WTC11 (cell line): ENCODE data around the gene SPATA13. TPM values are rescaled to one million over a fixed set of nuclear protein-coding genes. Genes with fewer than 3 reads are reported as not detected.

ENCODE experiments used
- ATAC-seq: fragments of 200-7000 bp; cut with Tn5 transposase; 2 replicates; pipeline ENCODE4 v1.10.0; 2021; ENCODE audit warnings: mild to moderate bottlenecking, moderate library complexity
- CTCF ChIA-PET: fragments of 300-600 bp; sonication (Branson Sonifier 250); formaldehyde crosslinking; loops from one replicate; lab custom pipeline; 2021; ENCODE audit warnings: antibody characterized with exemption; lab: Charles Lee
- POLR2A ChIA-PET: fragments of 350-600 bp; sonication (Branson Sonifier 250); formaldehyde crosslinking; loops from one replicate; lab custom pipeline; 2021; ENCODE audit warnings: antibody characterized with exemption; lab: Charles Lee
- DNase-seq: peaks from one replicate; pipeline ENCODE4 v3.0.0; 2021; ENCODE audit warnings: low spot score
- H3K27ac Mint-ChIP-seq: 2 replicates; pipeline ENCODE4 v1.8.0; 2021; ENCODE audit warnings: mixed read lengths
- H3K27me3 Mint-ChIP-seq: 2 replicates; pipeline ENCODE4 v1.8.0; 2021; ENCODE audit warnings: low read depth, mild to moderate bottlenecking, moderate library complexity, mixed read lengths
- H3K36me3 Mint-ChIP-seq: 2 replicates; pipeline ENCODE4 v1.8.0; 2021; ENCODE audit warnings: mixed read lengths
- H3K4me1 Mint-ChIP-seq: 2 replicates; pipeline ENCODE4 v1.8.0; 2022; ENCODE audit warnings: mixed read lengths
- H3K4me3 Mint-ChIP-seq: 2 replicates; pipeline ENCODE4 v1.8.0; 2021; ENCODE audit warnings: mild to moderate bottlenecking, moderate library complexity, mixed read lengths
- H3K9me3 Mint-ChIP-seq: 2 replicates; pipeline ENCODE4 v1.8.0; 2021; ENCODE audit warnings: mixed read lengths
- ATF1 ChIP-seq: sonication (generic); formaldehyde crosslinking; IDR thresholded peaks from 2 replicates; pipeline ENCODE4 v1.8.1; 2023; ENCODE audit warnings: mild to moderate bottlenecking, moderate library complexity, missing genetic modification reagents
- FOXK1 ChIP-seq: sonication (generic); formaldehyde crosslinking; IDR thresholded peaks from 2 replicates; pipeline ENCODE4 v1.8.0; 2022; ENCODE audit warnings: mild to moderate bottlenecking, moderate library complexity, missing genetic modification reagents
- GRHL2 ChIP-seq: fragments of 250-450 bp; sonication (Bioruptor Pico); IDR thresholded peaks from 2 replicates; pipeline ENCODE4 v1.8.0; 2022; ENCODE audit warnings: mild to moderate bottlenecking, moderate library complexity; ENCODE audit not compliant: insufficient replicate concordance, severe bottlenecking
- MXD4 ChIP-seq: fragments of 250-450 bp; sonication (Bioruptor Pico); IDR thresholded peaks from 2 replicates; pipeline ENCODE4 v1.8.0; 2021; ENCODE audit warnings: mild to moderate bottlenecking, moderate library complexity, borderline replicate concordance
- NFYB ChIP-seq: sonication (generic); formaldehyde crosslinking; conservative IDR thresholded peaks from 2 replicates; pipeline ENCODE4 v1.8.0; 2022; ENCODE audit warnings: low read depth, missing genetic modification reagents
- SMAD4 ChIP-seq: sonication (generic); formaldehyde crosslinking; IDR thresholded peaks from 2 replicates; pipeline ENCODE4 v1.8.0; 2022; ENCODE audit warnings: mild to moderate bottlenecking, missing genetic modification reagents
- TCF7 ChIP-seq: sonication (generic); formaldehyde crosslinking; IDR thresholded peaks from 2 replicates; pipeline ENCODE4 v1.8.0; 2022; ENCODE audit warnings: mild to moderate bottlenecking, low read depth, missing genetic modification reagents, moderate library complexity
- ZNF138 ChIP-seq: sonication (generic); formaldehyde crosslinking; conservative IDR thresholded peaks from 2 replicates; pipeline ENCODE4 v1.8.1; 2022; ENCODE audit warnings: mild to moderate bottlenecking, moderate library complexity, missing genetic modification reagents
- ZNF423 ChIP-seq: fragments of 250-450 bp; sonication (Bioruptor Pico); IDR thresholded peaks from 2 replicates; pipeline ENCODE4 v2.1.2; 2022; ENCODE audit warnings: mild to moderate bottlenecking, moderate library complexity
- total RNA-seq: library from RNA; stranded (reverse); gene quantifications from 3 replicates; pipeline ENCODE4 v1.2.3, GENCODE V29; 2021
- TF ChIP-seq, protein P1 (sequence below): sonication (generic); formaldehyde crosslinking; conservative IDR thresholded peaks from 2 replicates; pipeline ENCODE4 v1.8.1; 2022; ENCODE audit warnings: mild to moderate bottlenecking, missing genetic modification reagents
- TF ChIP-seq, protein P2 (sequence below): fragments of 200-600 bp; IDR thresholded peaks from 2 replicates; pipeline ENCODE4 v1.8.0; 2022; ENCODE audit warnings: antibody characterized with exemption
- TF ChIP-seq, protein P3 (sequence below): sonication (generic); formaldehyde crosslinking; IDR thresholded peaks from 2 replicates; pipeline ENCODE4 v1.8.0; 2023; ENCODE audit warnings: mild to moderate bottlenecking, missing genetic modification reagents
- TF ChIP-seq, protein P4 (sequence below): fragments of 250-450 bp; sonication (Bioruptor Pico); IDR thresholded peaks from 2 replicates; pipeline ENCODE4 v1.9.0; 2021; ENCODE audit warnings: mild to moderate bottlenecking, borderline replicate concordance
- TF ChIP-seq, protein P5 (sequence below): sonication (generic); formaldehyde crosslinking; IDR thresholded peaks from 2 replicates; pipeline ENCODE4 v1.8.1; 2022; ENCODE audit warnings: low read depth, missing genetic modification reagents, borderline replicate concordance
- TF ChIP-seq, protein P6 (sequence below): sonication (generic); formaldehyde crosslinking; IDR thresholded peaks from 2 replicates; pipeline ENCODE4 v1.8.0; 2022; ENCODE audit warnings: mild to moderate bottlenecking, missing genetic modification reagents
- TF ChIP-seq, protein P7 (sequence below): sonication (generic); formaldehyde crosslinking; IDR thresholded peaks from 2 replicates; pipeline ENCODE4 v1.8.1; 2023; ENCODE audit warnings: mild to moderate bottlenecking, missing genetic modification reagents
- TF ChIP-seq, protein P8 (sequence below): fragments of 250-450 bp; sonication (Bioruptor Pico); IDR thresholded peaks from 2 replicates; pipeline ENCODE4 v2.1.2; 2022; ENCODE audit warnings: mild to moderate bottlenecking, moderate library complexity
- TF ChIP-seq, protein P9 (sequence below): sonication (generic); formaldehyde crosslinking; IDR thresholded peaks from 2 replicates; pipeline ENCODE4 v1.8.0; 2022; ENCODE audit warnings: mild to moderate bottlenecking, missing genetic modification reagents

SPATA13 gene
- total RNA-seq, 1 experiment from 2014 or later, result 29.0 TPM

DNA sequence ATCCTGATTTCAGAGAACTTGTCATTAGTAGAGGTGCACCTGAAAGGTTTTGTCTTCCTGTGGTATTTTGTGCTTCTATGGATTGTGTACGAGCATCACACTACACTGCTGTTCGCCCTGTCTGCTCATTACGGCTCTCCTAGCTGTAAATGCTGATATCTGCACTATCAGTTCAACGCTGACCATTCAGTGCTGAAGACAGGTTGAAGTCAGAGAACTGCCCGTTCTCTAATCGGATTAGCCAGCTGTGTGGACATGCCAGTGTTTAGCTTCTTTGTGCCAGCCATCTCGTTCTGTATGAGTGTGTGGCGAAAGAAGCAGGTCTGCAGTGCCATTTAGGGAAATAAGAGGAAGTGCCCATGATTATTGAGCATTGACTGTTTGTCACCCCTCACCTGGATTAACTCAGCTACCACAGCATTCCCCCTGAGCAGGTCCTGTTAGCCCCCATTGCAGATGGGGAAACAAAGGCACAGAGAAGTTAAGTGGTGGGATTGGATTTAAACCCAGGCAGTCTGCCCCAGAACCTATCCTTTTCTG, 127.3 kb downstream of the SPATA13 start:
- Mint-ChIP-seq H3K9me3 (no peaks in the 10 kb centered on the region), H3K4me1 (no peaks in the 10 kb centered on the region), H3K27ac (no peak overlapping the region), H3K36me3 (peaks cover 24% of the 10 kb centered on the region), H3K27me3 (no peaks in the 10 kb centered on the region), H3K4me3 (no peak overlapping the region)
- POLR2A ChIA-PET, result no interaction called here
- ATAC-seq, result no peak
- CTCF ChIA-PET, result interaction anchor here (1.4 kb wide), 1 partner anchor 16 kb away, joined by 3 read pairs; no protein-coding TSS in a partner anchor
- no peak for DNase-seq
- TF ChIP-seq, protein P1, sequence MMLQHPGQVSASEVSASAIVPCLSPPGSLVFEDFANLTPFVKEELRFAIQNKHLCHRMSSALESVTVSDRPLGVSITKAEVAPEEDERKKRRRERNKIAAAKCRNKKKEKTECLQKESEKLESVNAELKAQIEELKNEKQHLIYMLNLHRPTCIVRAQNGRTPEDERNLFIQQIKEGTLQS, result no peak
- TF ChIP-seq ATF1 (CRISPR knock-in tag) (no peak), FOXK1 (CRISPR knock-in tag) (no peak), TCF7 (no peak), NFYB (CRISPR knock-in tag) (no peak), MXD4 (CRISPR knock-in tag) (no peak), SMAD4 (no peak), ZNF138 (CRISPR knock-in tag) (no peak), ZNF423 (no peak), GRHL2 (CRISPR knock-in tag) (no peak)
- TF ChIP-seq, protein P2, sequence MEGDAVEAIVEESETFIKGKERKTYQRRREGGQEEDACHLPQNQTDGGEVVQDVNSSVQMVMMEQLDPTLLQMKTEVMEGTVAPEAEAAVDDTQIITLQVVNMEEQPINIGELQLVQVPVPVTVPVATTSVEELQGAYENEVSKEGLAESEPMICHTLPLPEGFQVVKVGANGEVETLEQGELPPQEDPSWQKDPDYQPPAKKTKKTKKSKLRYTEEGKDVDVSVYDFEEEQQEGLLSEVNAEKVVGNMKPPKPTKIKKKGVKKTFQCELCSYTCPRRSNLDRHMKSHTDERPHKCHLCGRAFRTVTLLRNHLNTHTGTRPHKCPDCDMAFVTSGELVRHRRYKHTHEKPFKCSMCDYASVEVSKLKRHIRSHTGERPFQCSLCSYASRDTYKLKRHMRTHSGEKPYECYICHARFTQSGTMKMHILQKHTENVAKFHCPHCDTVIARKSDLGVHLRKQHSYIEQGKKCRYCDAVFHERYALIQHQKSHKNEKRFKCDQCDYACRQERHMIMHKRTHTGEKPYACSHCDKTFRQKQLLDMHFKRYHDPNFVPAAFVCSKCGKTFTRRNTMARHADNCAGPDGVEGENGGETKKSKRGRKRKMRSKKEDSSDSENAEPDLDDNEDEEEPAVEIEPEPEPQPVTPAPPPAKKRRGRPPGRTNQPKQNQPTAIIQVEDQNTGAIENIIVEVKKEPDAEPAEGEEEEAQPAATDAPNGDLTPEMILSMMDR, result no peak
- TF ChIP-seq, protein P3, sequence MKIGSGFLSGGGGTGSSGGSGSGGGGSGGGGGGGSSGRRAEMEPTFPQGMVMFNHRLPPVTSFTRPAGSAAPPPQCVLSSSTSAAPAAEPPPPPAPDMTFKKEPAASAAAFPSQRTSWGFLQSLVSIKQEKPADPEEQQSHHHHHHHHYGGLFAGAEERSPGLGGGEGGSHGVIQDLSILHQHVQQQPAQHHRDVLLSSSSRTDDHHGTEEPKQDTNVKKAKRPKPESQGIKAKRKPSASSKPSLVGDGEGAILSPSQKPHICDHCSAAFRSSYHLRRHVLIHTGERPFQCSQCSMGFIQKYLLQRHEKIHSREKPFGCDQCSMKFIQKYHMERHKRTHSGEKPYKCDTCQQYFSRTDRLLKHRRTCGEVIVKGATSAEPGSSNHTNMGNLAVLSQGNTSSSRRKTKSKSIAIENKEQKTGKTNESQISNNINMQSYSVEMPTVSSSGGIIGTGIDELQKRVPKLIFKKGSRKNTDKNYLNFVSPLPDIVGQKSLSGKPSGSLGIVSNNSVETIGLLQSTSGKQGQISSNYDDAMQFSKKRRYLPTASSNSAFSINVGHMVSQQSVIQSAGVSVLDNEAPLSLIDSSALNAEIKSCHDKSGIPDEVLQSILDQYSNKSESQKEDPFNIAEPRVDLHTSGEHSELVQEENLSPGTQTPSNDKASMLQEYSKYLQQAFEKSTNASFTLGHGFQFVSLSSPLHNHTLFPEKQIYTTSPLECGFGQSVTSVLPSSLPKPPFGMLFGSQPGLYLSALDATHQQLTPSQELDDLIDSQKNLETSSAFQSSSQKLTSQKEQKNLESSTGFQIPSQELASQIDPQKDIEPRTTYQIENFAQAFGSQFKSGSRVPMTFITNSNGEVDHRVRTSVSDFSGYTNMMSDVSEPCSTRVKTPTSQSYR (CRISPR knock-in tag), result no peak
- TF ChIP-seq, protein P4, sequence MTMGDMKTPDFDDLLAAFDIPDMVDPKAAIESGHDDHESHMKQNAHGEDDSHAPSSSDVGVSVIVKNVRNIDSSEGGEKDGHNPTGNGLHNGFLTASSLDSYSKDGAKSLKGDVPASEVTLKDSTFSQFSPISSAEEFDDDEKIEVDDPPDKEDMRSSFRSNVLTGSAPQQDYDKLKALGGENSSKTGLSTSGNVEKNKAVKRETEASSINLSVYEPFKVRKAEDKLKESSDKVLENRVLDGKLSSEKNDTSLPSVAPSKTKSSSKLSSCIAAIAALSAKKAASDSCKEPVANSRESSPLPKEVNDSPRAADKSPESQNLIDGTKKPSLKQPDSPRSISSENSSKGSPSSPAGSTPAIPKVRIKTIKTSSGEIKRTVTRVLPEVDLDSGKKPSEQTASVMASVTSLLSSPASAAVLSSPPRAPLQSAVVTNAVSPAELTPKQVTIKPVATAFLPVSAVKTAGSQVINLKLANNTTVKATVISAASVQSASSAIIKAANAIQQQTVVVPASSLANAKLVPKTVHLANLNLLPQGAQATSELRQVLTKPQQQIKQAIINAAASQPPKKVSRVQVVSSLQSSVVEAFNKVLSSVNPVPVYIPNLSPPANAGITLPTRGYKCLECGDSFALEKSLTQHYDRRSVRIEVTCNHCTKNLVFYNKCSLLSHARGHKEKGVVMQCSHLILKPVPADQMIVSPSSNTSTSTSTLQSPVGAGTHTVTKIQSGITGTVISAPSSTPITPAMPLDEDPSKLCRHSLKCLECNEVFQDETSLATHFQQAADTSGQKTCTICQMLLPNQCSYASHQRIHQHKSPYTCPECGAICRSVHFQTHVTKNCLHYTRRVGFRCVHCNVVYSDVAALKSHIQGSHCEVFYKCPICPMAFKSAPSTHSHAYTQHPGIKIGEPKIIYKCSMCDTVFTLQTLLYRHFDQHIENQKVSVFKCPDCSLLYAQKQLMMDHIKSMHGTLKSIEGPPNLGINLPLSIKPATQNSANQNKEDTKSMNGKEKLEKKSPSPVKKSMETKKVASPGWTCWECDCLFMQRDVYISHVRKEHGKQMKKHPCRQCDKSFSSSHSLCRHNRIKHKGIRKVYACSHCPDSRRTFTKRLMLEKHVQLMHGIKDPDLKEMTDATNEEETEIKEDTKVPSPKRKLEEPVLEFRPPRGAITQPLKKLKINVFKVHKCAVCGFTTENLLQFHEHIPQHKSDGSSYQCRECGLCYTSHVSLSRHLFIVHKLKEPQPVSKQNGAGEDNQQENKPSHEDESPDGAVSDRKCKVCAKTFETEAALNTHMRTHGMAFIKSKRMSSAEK (CRISPR knock-in tag), result no peak
- TF ChIP-seq, protein P5, sequence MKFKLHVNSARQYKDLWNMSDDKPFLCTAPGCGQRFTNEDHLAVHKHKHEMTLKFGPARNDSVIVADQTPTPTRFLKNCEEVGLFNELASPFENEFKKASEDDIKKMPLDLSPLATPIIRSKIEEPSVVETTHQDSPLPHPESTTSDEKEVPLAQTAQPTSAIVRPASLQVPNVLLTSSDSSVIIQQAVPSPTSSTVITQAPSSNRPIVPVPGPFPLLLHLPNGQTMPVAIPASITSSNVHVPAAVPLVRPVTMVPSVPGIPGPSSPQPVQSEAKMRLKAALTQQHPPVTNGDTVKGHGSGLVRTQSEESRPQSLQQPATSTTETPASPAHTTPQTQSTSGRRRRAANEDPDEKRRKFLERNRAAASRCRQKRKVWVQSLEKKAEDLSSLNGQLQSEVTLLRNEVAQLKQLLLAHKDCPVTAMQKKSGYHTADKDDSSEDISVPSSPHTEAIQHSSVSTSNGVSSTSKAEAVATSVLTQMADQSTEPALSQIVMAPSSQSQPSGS (CRISPR knock-in tag), result no peak
- TF ChIP-seq, protein P6, sequence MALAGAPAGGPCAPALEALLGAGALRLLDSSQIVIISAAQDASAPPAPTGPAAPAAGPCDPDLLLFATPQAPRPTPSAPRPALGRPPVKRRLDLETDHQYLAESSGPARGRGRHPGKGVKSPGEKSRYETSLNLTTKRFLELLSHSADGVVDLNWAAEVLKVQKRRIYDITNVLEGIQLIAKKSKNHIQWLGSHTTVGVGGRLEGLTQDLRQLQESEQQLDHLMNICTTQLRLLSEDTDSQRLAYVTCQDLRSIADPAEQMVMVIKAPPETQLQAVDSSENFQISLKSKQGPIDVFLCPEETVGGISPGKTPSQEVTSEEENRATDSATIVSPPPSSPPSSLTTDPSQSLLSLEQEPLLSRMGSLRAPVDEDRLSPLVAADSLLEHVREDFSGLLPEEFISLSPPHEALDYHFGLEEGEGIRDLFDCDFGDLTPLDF (CRISPR knock-in tag), result no peak
- TF ChIP-seq, protein P7, sequence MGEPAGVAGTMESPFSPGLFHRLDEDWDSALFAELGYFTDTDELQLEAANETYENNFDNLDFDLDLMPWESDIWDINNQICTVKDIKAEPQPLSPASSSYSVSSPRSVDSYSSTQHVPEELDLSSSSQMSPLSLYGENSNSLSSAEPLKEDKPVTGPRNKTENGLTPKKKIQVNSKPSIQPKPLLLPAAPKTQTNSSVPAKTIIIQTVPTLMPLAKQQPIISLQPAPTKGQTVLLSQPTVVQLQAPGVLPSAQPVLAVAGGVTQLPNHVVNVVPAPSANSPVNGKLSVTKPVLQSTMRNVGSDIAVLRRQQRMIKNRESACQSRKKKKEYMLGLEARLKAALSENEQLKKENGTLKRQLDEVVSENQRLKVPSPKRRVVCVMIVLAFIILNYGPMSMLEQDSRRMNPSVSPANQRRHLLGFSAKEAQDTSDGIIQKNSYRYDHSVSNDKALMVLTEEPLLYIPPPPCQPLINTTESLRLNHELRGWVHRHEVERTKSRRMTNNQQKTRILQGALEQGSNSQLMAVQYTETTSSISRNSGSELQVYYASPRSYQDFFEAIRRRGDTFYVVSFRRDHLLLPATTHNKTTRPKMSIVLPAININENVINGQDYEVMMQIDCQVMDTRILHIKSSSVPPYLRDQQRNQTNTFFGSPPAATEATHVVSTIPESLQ (CRISPR knock-in tag), result no peak
- TF ChIP-seq, protein P8, sequence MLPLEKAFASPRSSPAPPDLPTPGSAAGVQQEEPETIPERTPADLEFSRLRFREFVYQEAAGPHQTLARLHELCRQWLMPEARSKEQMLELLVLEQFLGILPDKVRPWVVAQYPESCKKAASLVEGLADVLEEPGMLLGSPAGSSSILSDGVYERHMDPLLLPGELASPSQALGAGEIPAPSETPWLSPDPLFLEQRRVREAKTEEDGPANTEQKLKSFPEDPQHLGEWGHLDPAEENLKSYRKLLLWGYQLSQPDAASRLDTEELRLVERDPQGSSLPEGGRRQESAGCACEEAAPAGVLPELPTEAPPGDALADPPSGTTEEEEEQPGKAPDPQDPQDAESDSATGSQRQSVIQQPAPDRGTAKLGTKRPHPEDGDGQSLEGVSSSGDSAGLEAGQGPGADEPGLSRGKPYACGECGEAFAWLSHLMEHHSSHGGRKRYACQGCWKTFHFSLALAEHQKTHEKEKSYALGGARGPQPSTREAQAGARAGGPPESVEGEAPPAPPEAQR, result no peak
- TF ChIP-seq, protein P9, sequence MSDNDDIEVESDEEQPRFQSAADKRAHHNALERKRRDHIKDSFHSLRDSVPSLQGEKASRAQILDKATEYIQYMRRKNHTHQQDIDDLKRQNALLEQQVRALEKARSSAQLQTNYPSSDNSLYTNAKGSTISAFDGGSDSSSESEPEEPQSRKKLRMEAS (CRISPR knock-in tag), result no peak
